ENCODE results near the gene BOLA1. TPM values are rescaled to one million over a fixed set of nuclear protein-coding genes. Genes with fewer than 3 reads are reported as not detected.
"Not testable (repeated sequence)": the region's sequence is repeated elsewhere in the genome, so short reads cannot be mapped to it uniquely, and the experiment has no call there.

BOLA1 gene
- polyA plus RNA-seq, 5 donors = 14.3 to 19.3 (median 15.5) TPM

DNA sequence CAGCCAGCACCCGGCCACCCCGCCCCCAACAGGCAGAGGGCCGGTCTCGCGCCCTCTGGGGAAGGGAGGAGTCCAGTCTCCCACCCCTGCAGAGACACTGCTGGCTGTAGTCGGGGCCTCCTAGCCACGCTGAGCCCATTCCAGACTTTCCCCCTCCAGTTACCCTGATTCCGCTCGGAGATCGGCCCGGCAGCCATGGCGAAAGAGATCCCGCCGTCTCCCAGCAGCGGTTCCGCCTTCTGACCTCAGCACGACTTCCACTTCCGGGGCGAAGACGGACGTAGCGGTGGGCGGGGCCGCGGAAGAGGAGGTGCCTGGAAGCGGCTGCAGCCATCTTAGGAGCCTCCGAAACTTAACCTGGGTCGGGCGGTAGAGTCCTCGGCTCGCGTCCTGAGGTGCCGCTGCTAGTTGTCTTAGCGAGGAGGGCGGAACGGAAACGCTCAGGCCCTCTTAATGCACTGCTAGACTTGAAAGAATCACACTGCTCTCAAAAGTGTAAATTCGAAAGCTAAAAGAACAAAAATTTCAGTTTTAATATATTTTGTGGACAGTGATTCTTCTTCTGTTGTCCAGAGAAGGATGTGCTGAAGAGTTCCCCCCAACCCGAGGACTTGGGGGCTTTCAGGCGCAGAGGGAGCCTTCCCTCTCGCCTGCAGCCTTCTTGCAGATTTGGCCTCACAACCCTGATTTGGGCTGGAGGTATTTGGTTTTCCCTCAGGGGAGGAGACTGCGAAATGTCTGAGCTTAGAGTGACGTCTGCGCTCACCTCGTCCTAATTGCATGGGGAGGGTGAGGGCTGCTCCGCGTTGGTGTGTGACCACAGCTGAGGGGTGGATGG, 28.4 kb downstream of the BOLA1 start, which contains the start of gene SF3B4:
SF3B4 (minus strand) TSS at position 241 of the 838 bp plus-strand sequence; CDS start at position 197, 44 bp downstream.
- DNase-seq = peak; percentile 93 to 95

DNA sequence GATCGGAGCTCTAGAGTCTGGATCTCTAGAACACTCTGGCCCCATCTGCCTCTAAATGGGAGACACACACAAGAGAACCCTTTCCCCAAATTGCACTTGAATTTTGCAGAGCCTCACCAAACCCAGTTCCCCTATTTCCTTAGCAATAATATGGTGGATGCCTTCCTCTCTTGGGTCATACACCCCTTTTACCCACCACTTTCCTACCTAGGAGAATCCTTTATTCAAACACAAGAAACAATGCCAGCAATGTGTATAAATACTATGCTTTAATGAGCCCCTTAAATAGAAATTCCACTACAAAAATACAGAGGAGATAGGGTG, 29.0 kb downstream of the BOLA1 start:
- no peak for DNase-seq

DNA sequence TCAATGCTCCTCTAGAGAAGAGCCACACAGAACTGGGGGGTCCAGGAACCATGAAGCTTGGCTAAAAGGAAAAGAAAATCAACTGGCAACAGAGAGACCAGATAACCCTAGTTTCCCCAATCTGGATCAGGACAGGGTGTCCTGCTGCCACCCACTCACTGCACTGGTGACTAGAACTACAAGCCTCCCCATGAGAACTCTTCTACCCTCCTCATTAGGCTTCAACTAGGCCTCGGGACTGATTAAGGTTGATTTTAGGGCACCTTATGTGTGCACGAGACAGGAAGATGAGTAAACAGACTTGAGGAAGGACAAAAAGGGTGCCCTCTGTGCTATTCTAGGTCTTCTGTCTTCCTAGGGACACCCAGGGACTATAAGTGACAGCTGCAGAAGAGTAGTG, 30.5 kb downstream of the BOLA1 start:
- no peak for DNase-seq

- no peak for DNase-seq
Measured at GRCh38 chr1:149931212-149931790, 31.9 kb downstream of the BOLA1 start.

GRCh38 chr1:149932474-149932873, 33.1 kb downstream of the BOLA1 start:
- DNase-seq = no peak

- no peak for DNase-seq
Measured at GRCh38 chr1:149933208-149933607, 33.8 kb downstream of the BOLA1 start.

DNA sequence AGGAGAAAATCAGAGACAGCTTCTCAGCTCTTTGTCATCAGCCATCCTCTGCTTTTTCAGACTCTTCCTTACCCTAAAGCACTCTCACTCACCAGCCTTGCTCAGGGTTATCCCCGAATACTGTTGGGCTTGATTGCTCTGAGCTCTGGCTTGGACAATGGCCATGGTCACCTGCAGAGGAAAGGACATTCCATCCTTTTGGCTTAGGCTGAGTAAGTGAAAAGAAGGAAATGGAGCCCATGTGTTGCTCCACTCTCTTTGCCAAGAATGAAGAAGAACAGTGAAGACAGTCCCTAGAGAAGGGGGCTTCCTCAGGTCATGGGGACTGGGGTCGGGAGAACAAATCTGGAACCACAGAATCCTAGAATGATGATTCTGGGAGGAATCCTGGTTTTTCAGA, 35.0 kb downstream of the BOLA1 start:
- no peak for DNase-seq

DNA sequence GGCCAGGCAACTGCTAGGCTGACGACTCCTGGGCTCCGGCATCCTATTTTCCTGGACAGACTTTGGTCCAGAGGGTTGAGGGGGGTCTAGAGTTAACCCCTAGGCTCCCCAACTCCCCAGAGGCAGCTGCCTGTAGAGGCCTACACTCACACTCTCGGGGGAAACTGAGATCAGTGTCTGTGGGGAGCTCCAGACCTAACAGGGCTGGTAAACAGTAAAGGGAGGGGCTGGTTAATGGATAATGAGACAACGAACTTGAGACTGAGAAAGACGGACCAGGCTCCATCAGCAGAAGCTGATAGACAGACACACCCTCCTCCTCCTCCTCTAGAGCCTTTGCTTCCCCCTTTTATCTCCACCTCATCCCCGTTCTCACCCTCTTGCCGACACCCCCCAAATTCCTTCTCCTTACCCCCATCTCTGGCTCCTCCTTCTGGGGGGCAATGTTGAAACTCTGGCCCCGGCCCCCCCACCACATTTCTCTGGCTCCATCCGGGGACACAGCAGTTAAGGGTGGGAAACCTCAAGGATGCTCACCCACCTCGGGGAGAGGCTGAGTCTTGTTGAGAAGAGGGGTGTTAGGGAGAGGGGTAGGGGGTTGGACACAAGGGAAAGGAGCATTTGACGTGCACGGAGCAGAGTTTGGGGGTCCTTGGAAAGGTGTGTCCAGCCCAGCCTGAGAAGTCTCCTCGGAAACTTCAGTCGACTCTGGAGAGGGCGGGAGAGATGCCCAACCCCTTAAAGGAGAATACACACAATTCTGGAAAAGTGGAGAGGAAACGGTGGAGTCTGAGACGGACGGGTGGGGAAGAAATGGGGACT, 37.0 kb downstream of the BOLA1 start, which contains the start of gene MTMR11:
MTMR11 (minus strand) TSS at position 710 of the 822 bp plus-strand sequence; CDS start at position 478, 232 bp downstream.
- DNase-seq = peak in 1 of 2 donors; percentile 52

DNA sequence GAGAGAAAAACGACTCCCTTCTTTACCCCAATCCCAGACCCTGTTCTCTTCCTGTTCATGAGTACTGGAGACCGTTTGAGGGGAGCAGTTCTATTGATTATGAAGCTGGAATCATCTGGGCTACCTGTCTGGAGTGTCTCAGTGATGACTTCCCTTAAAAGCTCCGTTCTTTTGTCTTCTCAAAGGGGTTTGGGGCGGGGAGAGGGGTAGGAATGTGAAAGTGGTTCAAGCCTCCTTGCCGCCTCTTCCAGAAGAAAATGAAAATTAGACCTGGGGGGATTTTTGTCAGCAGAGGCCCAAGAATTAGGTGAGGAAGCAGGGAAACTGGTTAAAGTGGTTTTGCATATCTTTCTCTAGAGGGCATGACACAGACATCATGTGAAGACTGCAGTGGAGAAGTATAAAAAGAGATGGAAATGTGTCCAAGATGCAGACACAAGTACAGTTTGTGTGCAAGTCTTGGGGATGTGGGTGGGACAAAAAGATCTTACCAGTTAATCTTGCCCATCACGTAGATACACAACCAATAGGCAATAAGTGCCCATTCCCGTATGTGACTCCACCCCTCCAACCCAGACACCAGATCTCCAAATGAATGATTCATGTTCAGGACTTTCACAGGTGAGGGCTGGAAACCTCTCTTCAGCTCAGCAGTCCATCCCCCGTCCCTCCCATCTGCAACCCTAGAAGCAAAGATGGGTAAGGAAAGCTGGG, 37.8 kb downstream of the BOLA1 start:
- no peak for DNase-seq

DNA sequence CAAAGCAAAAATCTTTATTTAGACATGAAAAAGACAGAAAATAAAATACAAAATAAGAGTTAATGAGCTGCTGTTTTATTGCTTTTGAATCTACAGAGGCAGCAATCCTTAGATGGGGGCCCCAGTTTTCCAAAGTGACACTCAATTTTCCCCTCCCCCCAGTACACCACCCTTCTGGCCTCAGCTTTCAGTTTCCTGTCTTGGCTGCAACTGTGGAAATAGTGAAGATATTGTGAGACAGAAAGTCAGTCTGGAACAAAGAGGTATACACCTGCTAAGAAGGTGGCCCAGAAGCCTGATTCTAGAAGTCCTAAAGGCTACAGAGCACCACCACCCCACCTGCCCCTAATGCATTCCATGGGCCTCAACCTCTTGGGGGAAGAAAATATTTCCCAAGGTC, 38.4 kb downstream of the BOLA1 start:
- no peak for DNase-seq

- not testable (repeated sequence) for DNase-seq
Measured at GRCh38 chr1:149938668-149939003, 39.3 kb downstream of the BOLA1 start.

- DNase-seq = no peak
Measured at GRCh38 chr1:149940427-149940826, 41.1 kb downstream of the BOLA1 start.

- DNase-seq = no peak
Measured at GRCh38 chr1:149942207-149942606, 42.8 kb downstream of the BOLA1 start.

DNA sequence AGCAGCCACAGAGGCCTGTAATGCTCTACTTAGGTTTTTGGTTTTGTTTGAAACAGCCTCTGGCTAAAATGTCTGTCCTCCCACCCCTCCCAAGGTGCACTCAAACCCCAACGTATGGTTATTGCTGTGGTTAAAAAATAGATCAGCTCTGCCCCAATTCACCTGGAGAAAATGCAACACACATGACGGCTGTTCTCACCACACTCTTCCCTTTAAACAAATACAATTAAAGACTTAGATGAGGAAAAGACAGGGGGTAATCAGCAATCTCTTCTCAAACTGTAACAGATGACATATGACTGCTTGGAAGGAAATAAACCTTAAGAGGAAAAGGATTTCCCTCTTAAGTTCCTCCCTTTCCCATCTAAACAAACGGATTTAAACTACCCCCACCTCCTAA, 43.5 kb downstream of the BOLA1 start:
- no peak for DNase-seq

GRCh38 chr1:149945206-149945605, 45.8 kb downstream of the BOLA1 start:
- DNase-seq = no peak

DNA sequence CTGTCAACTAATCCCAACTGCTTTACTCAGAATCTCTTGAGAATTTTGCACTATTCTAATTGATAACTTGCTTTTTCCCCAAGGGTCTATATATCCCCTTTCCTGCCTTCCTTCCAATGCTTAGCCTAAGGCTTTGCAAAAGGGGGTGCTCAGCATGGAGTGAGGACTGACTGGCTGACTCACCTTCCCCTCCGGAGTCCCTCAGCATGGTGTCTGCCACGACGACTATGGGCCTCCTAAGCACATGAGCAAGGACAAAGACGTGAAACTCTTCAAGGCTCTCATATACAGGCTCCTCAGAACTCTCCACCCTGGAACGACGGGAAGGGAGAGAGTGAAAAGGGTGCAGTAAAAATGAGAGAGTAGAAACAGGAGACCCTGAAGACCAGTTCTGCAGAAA, 50.5 kb downstream of the BOLA1 start:
- DNase-seq = no peak

Other genes with a start within 250 kb of the BOLA1 start
- gene FCGR1A, start 116.9 kb upstream of the BOLA1 start, polyA plus RNA-seq (ENCODE audit: insufficient read depth in 1 of 5, insufficient read length in 5 of 5, low replicate concordance in 1 of 5) = 1 to 10 TPM; 1.0 to 3.4 (median 3.1) TPM
- gene SV2A, start 18.3 kb downstream of the BOLA1 start, polyA plus RNA-seq (ENCODE audit: insufficient read depth in 1 of 5, insufficient read length in 5 of 5, low replicate concordance in 1 of 5) = 1 to 10 TPM; 6.1 to 7.2 (median 6.6) TPM
- 10 to 100 TPM; 57.6 to 74.6 (median 66.5) TPM for gene SF3B4, start 28.2 kb downstream of the BOLA1 start, polyA plus RNA-seq (ENCODE audit: insufficient read depth in 1 of 5, insufficient read length in 5 of 5, low replicate concordance in 1 of 5)
- gene MTMR11, start 37.3 kb downstream of the BOLA1 start, polyA plus RNA-seq (ENCODE audit: insufficient read depth in 1 of 5, insufficient read length in 5 of 5, low replicate concordance in 1 of 5) = 10 to 100 TPM; 22.7 to 36.9 (median 29.8) TPM
- gene OTUD7B, start 111.2 kb downstream of the BOLA1 start, polyA plus RNA-seq (ENCODE audit: insufficient read depth in 1 of 5, insufficient read length in 5 of 5, low replicate concordance in 1 of 5) = 10 to 100 TPM; 16.1 to 21.0 (median 18.0) TPM
- 10 to 100 TPM; 60.3 to 86.9 (median 77.7) TPM for gene VPS45, start 168.2 kb downstream of the BOLA1 start, polyA plus RNA-seq (ENCODE audit: insufficient read depth in 1 of 5, insufficient read length in 5 of 5, low replicate concordance in 1 of 5)

Data from right lung (tissue), 5 donors.